ENCODE measurements around the gene EBI3. TPM values are rescaled to one million over a fixed set of nuclear protein-coding genes. Genes with fewer than 3 reads are reported as not detected.
A peak's percentile ranks its signal among the peaks of the same experiment; 100 is the strongest.

The EBI3 gene
- polyA plus RNA-seq, 1 donor (not counting 4 experiments of a cell fraction or from before 2014, with no cell fraction given): 0.05 TPM

- Histone ChIP-seq H3K27ac (ENCODE audit: control insufficient read depth, insufficient read depth, low read length) (no peak overlapping the region), H3K79me2 (ENCODE audit: control insufficient read depth, insufficient read depth, low read length) (no peaks in the 10 kb centered on the region), H3K9me3 (ENCODE audit: control insufficient read depth, low read depth, low read length) (peaks cover 1% of the 10 kb centered on the region), H3K4me3 (ENCODE audit: control insufficient read depth in 2 of 3, extremely low read depth in 1 of 3, insufficient read depth in 2 of 3, low read depth in 1 of 3, low read length in 3 of 3) (no peak overlapping the region), H3K4me2 (ENCODE audit: control insufficient read depth, extremely low read depth, insufficient read depth, low read depth, low read length) (no peak overlapping the region), H3K9me1 (ENCODE audit: control insufficient read depth, extremely low read depth, insufficient read depth, low read length) (no peaks in the 10 kb centered on the region), H3K9ac (ENCODE audit: control insufficient read depth, extremely low read depth, insufficient read depth, low read length) (no peak overlapping the region), H3K27me3 (ENCODE audit: control insufficient read depth, extremely low read depth, insufficient read depth, low read length) (no peaks in the 10 kb centered on the region), H2AFZ (ENCODE audit: control insufficient read depth, low read length) (no peak overlapping the region), H4K20me1 (ENCODE audit: control insufficient read depth, extremely low read depth, insufficient read depth, low read length) (peaks cover 3% of the 10 kb centered on the region), H3K4me1 (ENCODE audit: control insufficient read depth, extremely low read depth, insufficient read depth, low read length) (no peaks in the 10 kb centered on the region), H3K36me3 (ENCODE audit: control insufficient read depth in 2 of 2, extremely low read depth in 1 of 2, insufficient read depth in 2 of 2, low read length in 2 of 2) (peaks cover 12% of the 10 kb centered on the region in 2 experiments)
- FAIRE-seq (no peak), DNase-seq (ENCODE audit: low read depth, low spot score) (no peak)
- TF ChIP-seq CTCF (optimal IDR thresholded peaks at IDR 0.05 in 1 of 3, IDR thresholded peaks at IDR 0.05 in 1 of 3, conservative IDR thresholded peaks at IDR 0.05 in 1 of 3; ENCODE audit: extremely low read depth in 1 of 3, insufficient read depth in 2 of 3, low read length in 3 of 3): no peak
- no peak for TF ChIP-seq EZH2 (IDR thresholded peaks at IDR 0.05; ENCODE audit: low read length)
- dilution Hi-C loops (cut with MboI; ENCODE audit: extremely low pct_ligation_motif_present, low sequenced_read_pairs): no loop called here
Measured at GRCh38 chr19:4267901-4268815, 38.8 kb downstream of the EBI3 start.

- Histone ChIP-seq H3K36me3 (ENCODE audit: control insufficient read depth in 2 of 2, extremely low read depth in 1 of 2, insufficient read depth in 2 of 2, low read length in 2 of 2) (peaks cover 11 to 12% of the 10 kb centered on the region in 2 experiments), H3K4me2 (ENCODE audit: control insufficient read depth, extremely low read depth, insufficient read depth, low read depth, low read length) (no peak overlapping the region)
Measured at GRCh38 chr19:4268816-4269430, 39.6 kb downstream of the EBI3 start.

More at GRCh38 chr19:4268816-4269430, 39.6 kb downstream of the EBI3 start:
- H3K27me3 ChIP-seq (ENCODE audit: control insufficient read depth, extremely low read depth, insufficient read depth, low read length): no peaks in the 10 kb centered on the region
- H3K27ac ChIP-seq (ENCODE audit: control insufficient read depth, insufficient read depth, low read length): no peak overlapping the region
- no peaks in the 10 kb centered on the region for H3K4me1 ChIP-seq (ENCODE audit: control insufficient read depth, extremely low read depth, insufficient read depth, low read length)
- H2AFZ ChIP-seq (ENCODE audit: control insufficient read depth, low read length): no peak overlapping the region
- H3K79me2 ChIP-seq (ENCODE audit: control insufficient read depth, insufficient read depth, low read length): no peaks in the 10 kb centered on the region
- H3K4me3 ChIP-seq (ENCODE audit: control insufficient read depth in 2 of 3, extremely low read depth in 1 of 3, insufficient read depth in 2 of 3, low read depth in 1 of 3, low read length in 3 of 3): no peak overlapping the region
- DNase-seq (ENCODE audit: low read depth, low spot score) (no peak), FAIRE-seq (no peak)
- H3K9ac ChIP-seq (ENCODE audit: control insufficient read depth, extremely low read depth, insufficient read depth, low read length): no peak overlapping the region
- H3K9me3 ChIP-seq (ENCODE audit: control insufficient read depth, low read depth, low read length): peaks cover 1% of the 10 kb centered on the region
- peaks cover 3% of the 10 kb centered on the region for H4K20me1 ChIP-seq (ENCODE audit: control insufficient read depth, extremely low read depth, insufficient read depth, low read length)
- TF ChIP-seq CTCF (optimal IDR thresholded peaks at IDR 0.05 in 1 of 3, IDR thresholded peaks at IDR 0.05 in 1 of 3, conservative IDR thresholded peaks at IDR 0.05 in 1 of 3; ENCODE audit: extremely low read depth in 1 of 3, insufficient read depth in 2 of 3, low read length in 3 of 3): peak in 1 of 3 experiments; percentile 4
- no peak for TF ChIP-seq EZH2 (IDR thresholded peaks at IDR 0.05; ENCODE audit: low read length)
- dilution Hi-C loops (cut with MboI; ENCODE audit: extremely low pct_ligation_motif_present, low sequenced_read_pairs): no loop called here
- no peaks in the 10 kb centered on the region for H3K9me1 ChIP-seq (ENCODE audit: control insufficient read depth, extremely low read depth, insufficient read depth, low read length)
